Ovary (tissue), 3 donors: ENCODE data around the gene IRF6.

Experiments
- CTCF ChIP-seq, 3 donors: fragments of 450-650 bp in 2 of 3; fragments of 200-600 bp in 1 of 3; IDR thresholded peaks; one replicate each; pipeline versions ENCODE4 v1.5.1 to v1.8.0; 2016 to 2022; ENCODE audit warnings: antibody characterized with exemption in 3 of 3, mild to moderate bottlenecking in 1 of 3
- POLR2A ChIP-seq: fragments of 450-650 bp; IDR thresholded peaks from one replicate; pipeline ENCODE4 v1.6.1; 2017; ENCODE audit warnings: antibody characterized with exemption, mild to moderate bottlenecking, moderate library complexity
- donor health status: DM: no; HTN: no; CAD: no.

GRCh38 chr1:209805341-209805781 is 581 bp downstream of the IRF6 start:
- TF ChIP-seq CTCF (IDR thresholded peaks at IDR 0.05), result no peak
- no peak for TF ChIP-seq POLR2A
